ENCODE measurements around the gene MRPL27.

GRCh38 chr17:50407921-50408320 is 34.9 kb upstream of the MRPL27 start:
- TF ChIP-seq CTCF (conservative IDR thresholded peaks at IDR 0.05; ENCODE audit: low read length) (no peak), EZH2phosphoT487 (IDR thresholded peaks at IDR 0.05; ENCODE audit: borderline replicate concordance, low read depth, low read length) (no peak)

All from OCI-LY7 (cell line).